GM11168 (cell line): ENCODE results near the gene NOMO2.
"Not testable (repeated sequence)": the region's sequence is repeated elsewhere in the genome, so short reads cannot be mapped to it uniquely, and the experiment has no call there.

ENCODE experiments used
- in situ Hi-C: fragments of 300-500 bp; cut with MboI; formaldehyde crosslinking; loops from one replicate; pipeline ENCODE4 v1.12.0; 2022; ENCODE audit warnings: low sequenced_read_pairs; ENCODE audit not compliant: unreplicated experiment

Gene NOMO2

DNA sequence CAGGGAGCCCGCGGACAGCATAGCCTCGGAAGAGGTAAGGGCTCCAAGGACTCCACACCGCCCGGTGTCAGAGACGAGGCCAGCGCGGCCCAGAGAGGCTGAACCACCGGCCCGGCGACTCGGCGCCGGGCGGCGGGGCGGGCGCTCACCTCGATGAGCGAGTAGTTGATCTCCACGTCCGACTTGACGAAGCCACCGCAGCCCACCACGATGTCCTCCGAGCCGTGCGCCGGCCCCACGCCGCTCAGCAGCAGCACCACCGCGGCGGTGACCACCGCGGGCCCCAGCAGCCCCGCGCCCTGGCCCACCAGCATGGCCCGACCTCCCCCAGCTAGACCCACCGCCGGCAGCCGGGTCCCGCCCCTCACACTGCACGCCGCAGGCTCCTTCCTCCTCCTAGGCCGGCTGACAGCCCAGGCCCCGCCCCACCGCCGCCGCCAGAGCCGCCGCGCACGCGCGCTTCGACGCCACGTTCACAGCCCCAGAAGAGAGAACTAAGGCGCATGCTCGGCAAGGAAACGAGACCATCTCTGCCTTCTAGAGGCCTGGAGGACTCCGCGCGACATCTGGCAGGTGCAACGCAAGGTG lies at the start of gene NOMO2:
TSS of gene NOMO2 (minus strand) at position 371 of the 588 bp plus-strand sequence. CDS start at position 314, 57 bp downstream.
- in situ Hi-C loops: not testable (repeated sequence)

GRCh38 chr16:18610147-18610803 lies 48.4 kb upstream of the NOMO2 start:
- in situ Hi-C loops: not testable (repeated sequence)

DNA sequence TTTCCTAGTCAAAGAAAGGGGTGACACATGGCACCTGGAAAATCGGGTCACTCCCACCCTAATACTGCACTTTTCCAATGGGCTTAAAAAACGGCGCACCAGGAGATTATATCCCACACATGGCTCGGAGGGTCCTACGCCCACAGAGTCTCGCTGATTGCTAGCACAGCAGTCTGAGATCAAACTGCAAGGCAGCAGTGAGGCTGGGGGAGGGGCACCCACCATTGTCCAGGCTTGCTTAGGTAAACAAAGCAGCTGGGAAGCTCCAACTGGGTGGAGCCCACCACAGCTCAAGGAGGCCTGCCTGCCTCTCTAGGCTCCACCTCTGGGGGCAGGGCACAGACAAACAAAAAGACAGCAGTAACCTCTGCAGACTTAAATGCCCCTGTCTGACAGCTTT lies 46.4 kb upstream of the NOMO2 start:
- in situ Hi-C loops: loop anchor here (5.0 kb wide), 1 partner anchor 1856 kb away; no protein-coding TSS in a partner anchor

DNA sequence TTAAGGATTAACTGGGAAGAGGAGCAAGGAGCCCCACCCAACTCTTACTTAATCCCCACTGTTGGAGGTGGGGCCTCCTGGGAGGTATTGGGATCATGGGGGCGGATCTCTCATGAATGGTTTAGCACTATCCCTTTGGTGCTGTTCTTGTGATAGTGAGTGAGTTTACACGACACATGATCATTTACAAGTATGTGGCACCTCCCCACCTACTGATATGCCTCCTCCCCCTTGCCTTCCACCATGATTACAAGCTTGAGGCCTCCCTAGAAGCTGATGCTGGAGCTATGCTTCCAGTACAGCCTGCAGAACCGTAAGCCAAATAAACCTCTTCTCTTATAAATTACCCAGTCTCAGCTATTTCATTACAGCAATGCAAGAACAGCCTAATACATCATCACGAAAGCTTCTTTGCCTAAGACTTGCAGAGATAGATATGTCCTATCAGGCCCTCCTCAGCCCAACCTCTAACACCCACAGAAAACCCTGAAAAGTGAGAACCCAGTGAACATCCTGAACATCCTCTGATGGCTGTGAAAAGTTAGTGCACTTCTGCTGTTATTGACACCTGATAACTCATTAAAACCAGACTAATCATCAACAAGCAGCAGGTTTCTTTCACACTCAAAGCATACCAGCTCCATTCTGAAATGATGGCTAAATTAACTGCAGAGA lies 41.8 kb upstream of the NOMO2 start:
- in situ Hi-C loops: not testable (repeated sequence)

- in situ Hi-C loops: loop anchor here (25.0 kb wide), 1 partner anchor 189 kb away; the partner anchor contains the start of gene RPS15A
Observed at GRCh38 chr16:18598582-18598981, 36.7 kb upstream of the NOMO2 start.

- in situ Hi-C loops: loop anchor here (25.0 kb wide), 1 partner anchor 190 kb away; the partner anchor contains the start of gene RPS15A
Observed at GRCh38 chr16:18597734-18598133, 35.8 kb upstream of the NOMO2 start.

- in situ Hi-C loops: loop anchor here (25.0 kb wide), 1 partner anchor 190 kb away; the partner anchor contains the start of gene RPS15A
Observed at GRCh38 chr16:18597319-18597718, 35.4 kb upstream of the NOMO2 start.

DNA sequence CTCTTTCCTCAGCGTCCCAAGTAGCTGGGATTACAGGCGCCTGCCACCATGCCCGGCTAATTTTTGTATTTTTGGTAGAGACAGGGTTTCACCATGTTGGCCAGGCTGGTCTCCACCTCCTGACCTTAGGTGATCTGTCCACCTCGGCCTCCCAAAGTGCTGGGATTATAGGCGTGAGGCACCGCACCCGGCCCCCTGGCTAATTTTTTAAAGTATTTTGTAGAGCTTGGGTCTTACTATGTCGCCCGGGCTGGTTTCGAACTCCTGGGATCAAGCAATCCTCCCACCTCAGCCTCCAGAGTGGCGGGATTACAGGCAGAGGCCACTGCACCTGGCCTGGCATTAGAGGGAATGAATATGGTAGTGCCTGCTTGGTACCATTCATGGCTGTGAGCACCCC lies 33.9 kb upstream of the NOMO2 start:
- in situ Hi-C loops: loop anchor here (25.0 kb wide), 1 partner anchor 192 kb away; the partner anchor contains the start of gene RPS15A

DNA sequence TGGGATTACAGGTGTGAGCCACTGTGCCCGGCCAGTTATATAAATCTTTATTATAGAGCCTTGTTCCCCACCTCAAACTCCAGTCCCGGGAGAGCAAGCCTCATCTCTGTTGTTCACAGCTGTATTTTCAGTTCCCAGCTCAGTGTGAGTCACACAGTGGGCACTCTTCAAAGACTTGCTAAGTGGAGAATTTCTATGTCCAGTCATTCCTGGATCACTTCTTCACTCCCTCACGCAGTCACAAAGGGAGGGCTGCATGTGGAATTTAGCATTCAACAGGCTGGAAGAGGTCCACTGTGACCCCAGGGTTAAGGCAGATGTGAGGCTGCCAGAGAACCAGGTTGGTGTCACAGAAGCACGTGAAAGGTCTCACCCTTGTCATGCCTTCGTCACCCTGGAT lies 33.0 kb upstream of the NOMO2 start:
- in situ Hi-C loops: loop anchor here (25.0 kb wide), 1 partner anchor 192 kb away; the partner anchor contains the start of gene RPS15A

DNA sequence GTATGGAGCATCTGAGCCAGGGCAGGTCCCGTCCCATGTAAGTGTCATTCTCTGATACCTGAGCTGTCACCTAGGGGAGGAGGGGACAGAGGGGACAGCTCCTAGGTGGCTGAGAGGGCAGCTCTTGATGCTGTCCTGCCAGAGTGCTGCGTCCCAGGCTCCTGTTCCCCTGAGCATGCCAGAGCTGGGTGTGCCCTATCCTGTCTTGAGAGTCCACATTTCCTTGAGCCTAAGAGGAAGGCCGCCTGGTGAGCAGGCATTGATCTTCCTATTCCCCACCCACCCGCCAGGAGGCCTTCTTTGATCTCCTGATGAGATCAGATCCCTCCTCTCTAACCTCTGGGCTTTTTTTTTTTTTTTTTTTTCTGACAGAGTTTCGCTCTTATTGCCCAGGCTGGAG lies 32.0 kb upstream of the NOMO2 start:
- in situ Hi-C loops: loop anchor here (25.0 kb wide), 1 partner anchor 193 kb away; the partner anchor contains the start of gene RPS15A

DNA sequence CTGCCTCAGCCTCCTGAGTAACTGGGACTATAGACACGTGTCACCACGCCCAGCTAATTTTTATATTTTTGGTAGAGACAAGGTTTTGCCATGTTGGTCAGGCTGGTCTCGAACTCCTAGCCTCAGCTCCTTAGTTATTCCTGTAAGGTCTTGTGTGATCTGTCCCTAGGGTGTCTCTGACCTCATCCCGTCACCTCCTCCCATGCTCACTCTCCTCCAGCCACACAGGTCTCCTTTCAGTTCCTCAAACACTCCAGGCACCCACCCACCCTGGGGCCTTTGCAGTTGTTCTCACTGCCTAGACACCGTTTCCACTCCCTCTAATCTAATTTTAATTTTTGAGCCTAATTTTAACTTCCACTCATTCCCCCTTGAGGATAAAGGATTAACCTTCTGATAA lies 31.1 kb upstream of the NOMO2 start:
- in situ Hi-C loops: loop anchor here (25.0 kb wide), 1 partner anchor 194 kb away; the partner anchor contains the start of gene RPS15A

- in situ Hi-C loops: loop anchor here (25.0 kb wide), 1 partner anchor 195 kb away; the partner anchor contains the start of gene RPS15A
Observed at GRCh38 chr16:18591908-18592307, 30.0 kb upstream of the NOMO2 start.

DNA sequence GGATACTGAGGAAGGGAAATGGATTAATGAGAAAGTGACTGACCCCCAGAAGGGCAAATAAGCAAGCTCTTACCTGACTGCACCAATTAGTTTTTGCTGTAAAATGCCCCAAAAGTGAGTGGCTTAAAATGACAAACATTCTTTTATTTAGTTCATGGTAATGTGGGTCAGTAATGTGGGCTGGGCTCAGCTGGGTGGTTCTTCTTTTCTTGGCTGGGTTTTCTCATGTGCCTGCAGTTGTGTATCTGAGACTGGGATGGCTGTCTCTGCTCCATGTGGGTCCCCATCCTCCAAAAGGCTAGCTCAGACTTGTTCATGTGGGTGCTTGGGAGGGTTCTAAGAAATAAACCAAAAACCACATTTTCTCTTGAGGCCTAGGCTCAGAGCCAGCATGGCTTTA lies 29.5 kb upstream of the NOMO2 start:
- in situ Hi-C loops: loop anchor here (25.0 kb wide), 1 partner anchor 196 kb away; the partner anchor contains the start of gene RPS15A

GRCh38 chr16:18589806-18590205 lies 27.9 kb upstream of the NOMO2 start:
- in situ Hi-C loops: loop anchor here (25.0 kb wide), 1 partner anchor 197 kb away; the partner anchor contains the start of gene RPS15A

DNA sequence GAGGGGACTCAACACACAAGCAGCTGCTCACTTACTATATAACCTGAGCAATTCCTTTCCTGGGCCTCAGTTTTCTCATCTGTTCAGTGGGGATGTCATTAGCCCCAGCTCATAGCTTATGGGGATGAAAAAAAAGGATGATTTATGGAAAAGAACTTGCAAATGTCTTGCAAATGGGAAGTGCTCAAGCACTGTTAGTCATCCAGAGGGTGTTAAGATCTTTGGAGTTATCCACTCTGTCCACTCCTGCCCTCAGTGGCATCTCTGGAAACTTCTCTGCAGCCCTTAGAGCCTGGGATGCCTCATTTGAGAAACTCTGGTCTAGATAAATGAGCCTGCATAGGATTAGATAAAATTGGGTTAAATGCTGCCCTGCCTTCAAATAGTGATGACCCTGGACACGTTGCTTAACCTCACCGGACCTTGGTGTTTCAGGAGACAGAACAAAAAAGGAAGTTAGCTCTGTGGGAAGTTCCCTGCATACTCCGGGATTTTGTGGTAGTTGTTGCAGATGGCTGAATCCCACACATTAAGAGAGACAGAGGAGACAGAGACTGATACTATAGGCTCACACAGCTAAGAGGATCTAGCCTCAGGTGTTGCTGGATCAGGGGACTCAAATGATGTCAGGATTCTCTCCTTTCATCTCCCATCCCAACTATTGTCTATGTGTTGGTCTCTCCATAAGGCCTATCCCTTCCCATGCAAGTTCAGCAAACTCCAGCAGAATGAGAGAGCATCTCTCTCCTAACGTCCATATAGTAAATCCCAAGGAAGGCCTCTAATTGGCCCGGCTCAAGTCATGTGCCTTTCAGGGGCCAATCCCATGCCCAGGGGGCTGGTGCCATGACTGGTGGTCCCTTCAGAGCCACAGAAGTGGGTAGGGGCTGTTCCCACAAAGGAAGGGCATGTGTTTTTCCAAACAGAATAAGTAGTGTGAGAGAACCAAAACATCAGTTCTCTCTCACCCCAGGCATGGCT lies 25.0 kb upstream of the NOMO2 start:
- in situ Hi-C loops: loop anchor here (25.0 kb wide), 1 partner anchor 200 kb away; the partner anchor contains the start of gene RPS15A

GRCh38 chr16:18585789-18586188 lies 23.9 kb upstream of the NOMO2 start:
- in situ Hi-C loops: loop anchor here (25.0 kb wide), 1 partner anchor 202 kb away; the partner anchor contains the start of gene RPS15A

- in situ Hi-C loops: loop anchor here (25.0 kb wide), 1 partner anchor 204 kb away; the partner anchor contains the start of gene RPS15A
Observed at GRCh38 chr16:18582902-18583301, 21.0 kb upstream of the NOMO2 start.

- in situ Hi-C loops: loop anchor here (25.0 kb wide), 1 partner anchor 207 kb away; the partner anchor contains the start of gene RPS15A
Observed at GRCh38 chr16:18580396-18580795, 18.5 kb upstream of the NOMO2 start.

GRCh38 chr16:18579261-18579660 lies 17.4 kb upstream of the NOMO2 start:
- in situ Hi-C loops: loop anchor here (25.0 kb wide), 1 partner anchor 208 kb away; the partner anchor contains the start of gene RPS15A
